Heart left ventricle (tissue), 16 donors: ENCODE data around the gene TRIM24. TPM values are rescaled to one million over a fixed set of nuclear protein-coding genes. Genes with fewer than 3 reads are reported as not detected.

ENCODE experiments used
- ATAC-seq, 4 donors: fragments of 200-7000 bp; cut with Tn5 transposase; one replicate each; pipeline ENCODE4 v1.9.1; 2020 to 2022; ENCODE audit warnings: moderate library complexity in 4 of 4, mild to moderate bottlenecking in 3 of 4, moderate number of reproducible peaks in 1 of 4
- DNase-seq, 5 donors: peaks; one replicate each; pipeline ENCODE4 v3.0.0-alpha.2; 2020
- H3K27ac ChIP-seq, 12 donors: fragments of 200-600 bp; sonication (generic) in 4 of 12; one replicate each; pipeline versions ENCODE4 v1.5.0 to v1.8.0; 2016 to 2022; ENCODE audit warnings: mild to moderate bottlenecking in 2 of 12
- H3K27me3 ChIP-seq, 9 donors: fragments of 200-600 bp; sonication (generic) in 2 of 9; one replicate each; pipeline versions ENCODE4 v1.5.1 to v1.8.0; 2016 to 2022; ENCODE audit warnings: mild to moderate bottlenecking in 3 of 9
- H3K36me3 ChIP-seq, 9 donors: fragments of 200-600 bp; sonication (generic) in 2 of 9; one replicate each; pipeline versions ENCODE4 v1.5.0 to v1.8.0; 2018 to 2022; ENCODE audit warnings: mild to moderate bottlenecking in 2 of 9
- H3K4me1 ChIP-seq, 12 donors: fragments of 200-600 bp; sonication (generic) in 4 of 12; one replicate each; pipeline versions ENCODE4 v1.5.0 to v1.8.0; 2016 to 2022; ENCODE audit warnings: mild to moderate bottlenecking in 3 of 12
- H3K4me3 ChIP-seq, 12 donors: fragments of 200-600 bp; sonication (generic) in 4 of 12; one replicate each; pipeline versions ENCODE4 v1.5.0 to v1.8.0; 2017 to 2022; ENCODE audit warnings: mild to moderate bottlenecking in 9 of 12, moderate library complexity in 4 of 12
- H3K9me3 ChIP-seq, 12 donors: fragments of 200-600 bp; sonication (generic) in 4 of 12; one replicate each; pipeline versions ENCODE4 v1.5.0 to v1.8.0; 2016 to 2022; ENCODE audit warnings: mild to moderate bottlenecking in 1 of 12
- POLR2A ChIP-seq, 2 donors: fragments of 450-650 bp; IDR thresholded peaks; one replicate each; pipeline ENCODE4 v1.6.1; 2017; ENCODE audit warnings: antibody characterized with exemption in 2 of 2, mild to moderate bottlenecking in 2 of 2, moderate library complexity in 2 of 2
- WGBS, 4 donors: extraction: QIAGEN DNeasy Blood & Tissue Kit in 2 of 4; methylation state at CpG; one replicate each; pipeline versions ENCODE4 v1.1.5 to v1.1.7; 2013 to 2018; 5-methylcytosine and 5-hydroxymethylcytosine counted together
- intact Hi-C, 10 donors: fragments of 100-400 bp; cut with DNase I; formaldehyde crosslinking; loops; one replicate each; pipeline versions ENCODE4 v1.11.1 to v1.14.2; 2022
- polyA plus RNA-seq, 2 donors: library from polyadenylated mRNA; stranded (reverse); fragments of 200-250 nt; gene quantifications; one replicate each; pipeline ENCODE4 v1.2.3, GENCODE V29; 2013
- total RNA-seq, 9 donors: library from RNA; depleted of rRNA in 2 of 9; stranded (reverse); fragments of >200 nt in 2 of 9; fragmentation: NEBNext Ultra II Directional in 3 of 9; extraction: Animal tissue kit (Norgen Biotek cat#: 25700) in 3 of 9; gene quantifications; one replicate each; pipeline versions ENCODE4 v1.1.0 to v1.2.4, GENCODE V29; 2016 to 2023
- TF ChIP-seq, protein P1 (sequence below), 12 donors: fragments of 200-600 bp; sonication (generic) in 4 of 12; IDR thresholded peaks; one replicate each; pipeline versions ENCODE4 v1.5.0 to v1.8.0; 2018 to 2022; ENCODE audit warnings: antibody characterized with exemption in 12 of 12, mild to moderate bottlenecking in 5 of 12
- donor health status: ischemic (EF 13 %, LVEDD 7.1; RV severe dilation, severe dysfunction).
- donor health status: healthy with polysubstance abuse.
- donor health status: DM: no; HTN: yes; CAD: no.
- donor health status: DM: no; HTN: no; CAD: no.
- donor health status: ischemic (EF 25% LVEDD 6.9; RV normal size, moderate dysfunction).
- donor health status: ischemic (EF 25% LVEDD 5.7; RV mildly dilated, moderate dysfunction).
- donor health status: healthy.
- donor health status: DM: yes; HTN: yes; CAD: no.
- donor health status: ischemic (EF 35%, LVEDD 5.7; RV mildly dilated, moderate dysfunction).
- donor health status: nonischemic (EF 11% LVEDD 7.7; RV severe dilation, severe dysfunction).
- donor health status: DM: yes; HTN: yes; CAD: no.
- donor health status: PGD.
- donor health status: ischemic (EF 29% LVEDD 5.4; RV normal size, mild dysfunction).
- donor health status: nonischemic (EF 23%, LVEDD 6.1; RV moderate dilation, normal function).

The TRIM24 gene
- total and polyA plus RNA-seq, 11 donors: 9.0 to 27.2 (median 16.8) TPM

DNA sequence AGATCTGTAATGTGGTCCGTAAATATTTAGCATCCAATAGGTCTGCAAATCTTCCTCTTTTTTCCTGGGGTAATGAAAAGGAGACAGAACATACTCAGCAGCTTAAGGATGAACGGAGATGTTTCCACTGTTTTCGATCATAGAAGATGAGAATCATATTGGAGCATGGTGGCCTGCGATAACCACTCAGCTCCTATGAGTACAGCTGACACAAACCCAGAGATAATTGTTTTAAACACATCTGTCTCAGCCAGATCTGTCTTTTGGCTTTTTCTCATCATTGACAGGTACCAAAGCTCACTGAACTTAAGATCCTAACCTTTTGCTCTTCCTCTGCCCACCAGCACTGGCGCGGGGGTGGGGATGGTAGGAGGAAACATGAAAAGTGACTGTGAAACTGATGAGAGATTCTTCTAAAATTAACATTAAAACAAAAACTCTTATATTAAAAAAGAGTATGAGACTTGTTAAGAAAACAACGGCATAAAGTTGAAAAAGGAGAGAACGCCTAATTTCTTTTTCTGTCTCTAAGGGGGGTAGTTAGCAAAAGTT, 170.1 kb downstream of the TRIM24 start:
- Histone ChIP-seq H3K27ac (no peak overlapping the region), H3K4me3 (no peak overlapping the region), H3K27me3 (no peaks in the 10 kb centered on the region), H3K36me3 (no peaks in the 10 kb centered on the region), H3K9me3 (no peaks in the 10 kb centered on the region), H3K4me1 (peaks cover 0 to 7% (median 0%) of the 10 kb centered on the region in 12 donors)
- intact Hi-C loops: no loop called here
- TF ChIP-seq, protein P1, sequence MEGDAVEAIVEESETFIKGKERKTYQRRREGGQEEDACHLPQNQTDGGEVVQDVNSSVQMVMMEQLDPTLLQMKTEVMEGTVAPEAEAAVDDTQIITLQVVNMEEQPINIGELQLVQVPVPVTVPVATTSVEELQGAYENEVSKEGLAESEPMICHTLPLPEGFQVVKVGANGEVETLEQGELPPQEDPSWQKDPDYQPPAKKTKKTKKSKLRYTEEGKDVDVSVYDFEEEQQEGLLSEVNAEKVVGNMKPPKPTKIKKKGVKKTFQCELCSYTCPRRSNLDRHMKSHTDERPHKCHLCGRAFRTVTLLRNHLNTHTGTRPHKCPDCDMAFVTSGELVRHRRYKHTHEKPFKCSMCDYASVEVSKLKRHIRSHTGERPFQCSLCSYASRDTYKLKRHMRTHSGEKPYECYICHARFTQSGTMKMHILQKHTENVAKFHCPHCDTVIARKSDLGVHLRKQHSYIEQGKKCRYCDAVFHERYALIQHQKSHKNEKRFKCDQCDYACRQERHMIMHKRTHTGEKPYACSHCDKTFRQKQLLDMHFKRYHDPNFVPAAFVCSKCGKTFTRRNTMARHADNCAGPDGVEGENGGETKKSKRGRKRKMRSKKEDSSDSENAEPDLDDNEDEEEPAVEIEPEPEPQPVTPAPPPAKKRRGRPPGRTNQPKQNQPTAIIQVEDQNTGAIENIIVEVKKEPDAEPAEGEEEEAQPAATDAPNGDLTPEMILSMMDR (IDR thresholded peaks at IDR 0.05): no peak
- TF ChIP-seq POLR2A (IDR thresholded peaks at IDR 0.05): no peak
- ATAC-seq (no peak), DNase-seq (no peak)
- WGBS, 4 donors: 90 to 95% (median 94%) methylated on average over 8 of the region's 8 CpGs

DNA sequence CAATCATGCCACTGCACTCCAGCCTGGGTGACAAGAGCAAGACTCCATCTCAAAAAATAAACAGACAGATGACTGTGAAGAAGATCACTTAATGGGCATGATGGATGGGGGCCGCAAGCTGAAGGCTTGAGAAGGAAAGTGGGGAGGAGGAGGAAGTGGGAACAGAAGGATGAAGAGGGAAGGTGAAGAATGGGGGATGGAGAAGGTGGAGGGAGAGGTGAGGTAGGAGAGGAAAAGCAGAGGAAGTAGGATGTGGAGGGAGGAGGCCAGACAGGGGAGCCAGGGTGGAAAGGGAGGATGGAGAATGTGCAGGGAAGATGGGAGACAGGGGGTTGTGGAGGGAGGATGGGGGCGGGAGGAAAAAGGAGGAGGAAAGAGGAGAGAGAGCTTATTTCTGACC, 172.3 kb downstream of the TRIM24 start:
- intact Hi-C loops: no loop called here
- TF ChIP-seq POLR2A (IDR thresholded peaks at IDR 0.05): no peak
- TF ChIP-seq, protein P1 (IDR thresholded peaks at IDR 0.05): no peak
- no peak overlapping the region for H3K27ac ChIP-seq
- no peak overlapping the region for H3K4me3 ChIP-seq
- H3K36me3 ChIP-seq: no peaks in the 10 kb centered on the region
- H3K9me3 ChIP-seq: no peaks in the 10 kb centered on the region
- H3K4me1 ChIP-seq: no peaks in the 10 kb centered on the region
- no peak for ATAC-seq
- WGBS, 4 donors: 69 to 95% (median 74%) methylated on average over 1 to 2 of the region's 2 CpGs
- DNase-seq: no peak
- H3K27me3 ChIP-seq: no peaks in the 10 kb centered on the region

DNA sequence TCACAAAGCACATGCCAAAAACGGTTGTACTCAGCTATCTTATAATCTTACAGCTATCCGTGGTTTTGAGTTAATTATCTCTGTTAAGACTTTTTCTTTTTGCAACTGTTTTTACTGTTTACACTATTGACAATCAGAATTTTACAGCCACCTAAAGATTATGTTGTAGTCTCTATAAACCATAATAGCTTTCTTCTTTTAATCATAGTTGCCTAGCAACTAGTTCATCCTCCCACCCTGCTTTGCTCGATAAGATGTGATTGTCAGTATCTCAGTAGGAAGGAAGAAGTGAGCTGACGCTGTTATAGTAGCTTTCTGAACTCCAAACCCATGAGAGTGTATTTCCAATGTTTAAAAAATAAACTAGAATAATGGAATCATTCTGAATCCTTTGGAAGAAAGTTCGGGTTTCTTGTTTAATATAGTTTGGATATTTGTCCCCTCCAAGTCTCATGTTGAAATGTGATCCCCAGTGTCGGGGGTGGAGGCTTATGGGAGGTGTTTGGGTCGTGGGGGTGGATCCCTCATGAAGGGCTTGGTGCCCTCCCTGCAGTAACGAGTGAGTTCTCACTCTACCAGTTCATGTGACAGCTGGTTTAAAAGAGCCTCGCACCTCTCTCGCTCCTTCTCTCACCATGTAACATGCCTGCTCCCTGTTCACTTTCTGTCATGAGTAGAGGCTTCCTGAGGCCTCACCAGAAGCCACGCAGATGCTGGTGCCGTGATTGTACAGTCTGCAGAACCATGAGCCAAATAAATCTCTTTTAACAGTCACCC, 173.0 kb downstream of the TRIM24 start:
- H3K4me3 ChIP-seq: no peak overlapping the region
- 54 to 65% (median 60%) methylated on average over 12 of the region's 12 CpGs for WGBS, 4 donors
- DNase-seq: no peak
- no peaks in the 10 kb centered on the region for H3K9me3 ChIP-seq
- no peaks in the 10 kb centered on the region for H3K36me3 ChIP-seq
- no peaks in the 10 kb centered on the region for H3K27me3 ChIP-seq
- intact Hi-C loops: no loop called here
- H3K27ac ChIP-seq: no peak overlapping the region
- no peaks in the 10 kb centered on the region for H3K4me1 ChIP-seq
- TF ChIP-seq, protein P1 (IDR thresholded peaks at IDR 0.05): no peak
- TF ChIP-seq POLR2A (IDR thresholded peaks at IDR 0.05): no peak
- ATAC-seq: no peak

Other genes with a start within 250 kb of the TRIM24 start
- under 1 TPM in 1 of 9 donors, not detected in 8; 0.15 TPM for gene SVOPL, start 241.1 kb downstream of the TRIM24 start, total RNA-seq
- gene SVOPL, start 241.1 kb downstream of the TRIM24 start, polyA plus RNA-seq: not detected